GM20000 (cell line): Measurements from ENCODE around the gene MRPS25.

Experiments
- DNase-seq: peaks from one replicate; pipeline ENCODE4 v3.0.0; 2012; ENCODE audit warnings: low spot score
- TF ChIP-seq, protein P1 (sequence below): IDR thresholded peaks from 2 replicates; pipeline ENCODE4 v1.5.1; 2012; ENCODE audit warnings: mild to moderate bottlenecking, control low read depth; ENCODE audit errors: extremely low read depth, missing control alignments

MRPS25 gene

DNA sequence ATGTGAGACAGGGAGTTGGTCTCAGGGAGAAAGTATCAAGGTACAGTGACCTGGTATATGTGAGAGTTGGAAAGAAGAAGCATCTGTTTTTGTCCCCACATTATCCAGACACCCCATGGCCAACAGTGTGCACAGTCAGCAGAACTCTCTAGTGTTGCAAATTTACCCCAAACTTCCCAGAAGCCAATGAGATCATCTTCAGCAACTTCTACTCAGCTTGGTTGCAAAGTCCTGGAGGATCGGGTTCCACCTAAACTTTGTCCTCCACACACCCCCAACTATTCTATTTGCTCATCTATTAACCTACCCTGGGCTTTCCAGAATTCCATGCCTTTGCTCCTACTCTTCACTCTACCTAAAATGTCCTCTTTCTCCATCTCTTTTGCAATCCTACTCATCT, 18.1 kb upstream of the MRPS25 start:
- TF ChIP-seq, protein P1, sequence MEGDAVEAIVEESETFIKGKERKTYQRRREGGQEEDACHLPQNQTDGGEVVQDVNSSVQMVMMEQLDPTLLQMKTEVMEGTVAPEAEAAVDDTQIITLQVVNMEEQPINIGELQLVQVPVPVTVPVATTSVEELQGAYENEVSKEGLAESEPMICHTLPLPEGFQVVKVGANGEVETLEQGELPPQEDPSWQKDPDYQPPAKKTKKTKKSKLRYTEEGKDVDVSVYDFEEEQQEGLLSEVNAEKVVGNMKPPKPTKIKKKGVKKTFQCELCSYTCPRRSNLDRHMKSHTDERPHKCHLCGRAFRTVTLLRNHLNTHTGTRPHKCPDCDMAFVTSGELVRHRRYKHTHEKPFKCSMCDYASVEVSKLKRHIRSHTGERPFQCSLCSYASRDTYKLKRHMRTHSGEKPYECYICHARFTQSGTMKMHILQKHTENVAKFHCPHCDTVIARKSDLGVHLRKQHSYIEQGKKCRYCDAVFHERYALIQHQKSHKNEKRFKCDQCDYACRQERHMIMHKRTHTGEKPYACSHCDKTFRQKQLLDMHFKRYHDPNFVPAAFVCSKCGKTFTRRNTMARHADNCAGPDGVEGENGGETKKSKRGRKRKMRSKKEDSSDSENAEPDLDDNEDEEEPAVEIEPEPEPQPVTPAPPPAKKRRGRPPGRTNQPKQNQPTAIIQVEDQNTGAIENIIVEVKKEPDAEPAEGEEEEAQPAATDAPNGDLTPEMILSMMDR: no peak
- no peak for DNase-seq

DNA sequence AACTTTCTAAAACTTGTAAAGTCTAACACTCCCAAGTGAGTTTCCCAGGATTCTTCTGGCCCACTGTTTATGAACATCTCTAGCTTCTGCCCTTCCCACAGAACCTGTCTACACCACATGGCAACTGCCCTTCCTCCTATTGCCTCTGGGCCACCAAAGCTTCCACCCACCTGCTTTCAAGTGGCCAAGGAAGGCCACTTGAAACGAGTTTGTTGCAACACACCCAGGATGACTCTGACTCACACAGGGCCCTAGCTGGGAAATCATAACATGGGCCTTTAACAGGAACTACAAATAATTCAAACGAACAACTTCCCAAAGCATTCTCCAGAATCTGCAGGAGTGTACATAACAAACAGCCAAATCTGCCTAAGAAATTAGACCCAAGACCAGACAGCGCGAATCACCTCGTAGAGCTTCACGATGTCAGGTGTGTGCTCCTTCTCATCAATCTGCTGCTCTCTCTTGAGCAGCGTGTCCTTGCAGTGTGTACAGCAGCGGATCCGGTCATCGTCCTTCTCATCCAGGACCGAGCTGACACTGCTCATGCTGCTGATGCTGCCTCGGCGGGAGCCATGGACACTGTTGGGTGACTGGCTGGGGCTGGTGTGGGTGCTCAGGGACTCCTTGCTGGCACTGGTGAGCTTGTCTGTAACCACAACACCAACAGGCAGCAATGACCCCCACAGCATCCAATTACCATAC, 17.0 kb upstream of the MRPS25 start:
- no peak for DNase-seq
- TF ChIP-seq, protein P1: no peak

GRCh38 chr3:15079091-15079490, 14.0 kb upstream of the MRPS25 start:
- DNase-seq: no peak

DNA sequence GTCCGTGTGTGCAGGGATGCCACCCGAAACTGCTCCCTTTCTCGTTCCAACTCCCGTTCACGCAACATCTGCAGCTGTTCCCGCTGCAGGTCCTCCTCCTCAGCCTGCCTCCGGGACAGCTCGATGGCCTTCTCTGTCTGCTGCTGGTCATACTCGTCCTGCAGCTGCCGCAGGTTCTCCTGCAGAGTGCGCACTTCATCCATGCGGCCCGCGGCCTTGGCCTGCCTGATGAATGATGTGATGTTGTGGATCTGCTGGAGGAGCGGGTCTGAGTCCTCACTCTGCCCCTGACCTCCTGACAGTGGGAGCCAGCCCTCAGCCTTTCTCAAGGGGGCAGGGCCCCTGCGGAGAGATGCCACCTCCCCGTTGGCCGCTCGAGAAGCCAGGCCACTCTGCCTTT, 9.4 kb upstream of the MRPS25 start:
- no peak for DNase-seq
- TF ChIP-seq, protein P1: no peak

More at GRCh38 chr3:15079091-15079490, 14.0 kb upstream of the MRPS25 start:
- TF ChIP-seq, protein P1: no peak

- TF ChIP-seq, protein P1: no peak
- DNase-seq: no peak
These were observed 6.6 kb upstream of the MRPS25 start for GRCh38 chr3:15071699-15072098.

- no peak for DNase-seq
These were observed 4.3 kb upstream of the MRPS25 start for GRCh38 chr3:15069441-15069840.

DNA sequence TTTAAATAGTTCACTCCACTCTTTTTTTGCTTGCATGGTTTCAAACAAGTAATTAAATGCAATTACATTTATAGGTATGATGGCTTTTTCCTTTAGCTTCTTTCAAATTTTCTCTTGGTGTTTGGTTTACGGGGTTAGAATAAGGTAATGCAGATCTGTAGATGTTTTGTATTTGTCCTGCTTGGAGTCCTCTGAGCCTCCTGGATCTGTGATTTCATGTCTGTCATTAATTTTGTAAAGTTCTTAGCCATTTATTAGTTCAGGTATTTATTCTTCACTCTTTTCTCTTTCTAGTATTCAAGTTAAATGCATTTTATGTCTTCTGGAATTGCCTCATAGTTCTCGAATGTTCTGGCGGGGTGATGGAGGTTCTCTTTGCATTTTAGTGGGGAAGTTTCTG, 1.4 kb upstream of the MRPS25 start:
- no peak for DNase-seq
- TF ChIP-seq, protein P1: no peak

More at GRCh38 chr3:15069441-15069840, 4.3 kb upstream of the MRPS25 start:
- TF ChIP-seq, protein P1: no peak
